HPDE6-E6E7 (cell line): ENCODE data around the gene MRPL42.
"Not testable (repeated sequence)": the region's sequence is repeated elsewhere in the genome, so short reads cannot be mapped to it uniquely, and the experiment has no call there.

Experiments
- DNase-seq: peaks from one replicate; pipeline ENCODE4 v3.0.0; 2011; ENCODE audit warnings: missing footprints; ENCODE audit errors: extremely low spot score

MRPL42 gene

DNA sequence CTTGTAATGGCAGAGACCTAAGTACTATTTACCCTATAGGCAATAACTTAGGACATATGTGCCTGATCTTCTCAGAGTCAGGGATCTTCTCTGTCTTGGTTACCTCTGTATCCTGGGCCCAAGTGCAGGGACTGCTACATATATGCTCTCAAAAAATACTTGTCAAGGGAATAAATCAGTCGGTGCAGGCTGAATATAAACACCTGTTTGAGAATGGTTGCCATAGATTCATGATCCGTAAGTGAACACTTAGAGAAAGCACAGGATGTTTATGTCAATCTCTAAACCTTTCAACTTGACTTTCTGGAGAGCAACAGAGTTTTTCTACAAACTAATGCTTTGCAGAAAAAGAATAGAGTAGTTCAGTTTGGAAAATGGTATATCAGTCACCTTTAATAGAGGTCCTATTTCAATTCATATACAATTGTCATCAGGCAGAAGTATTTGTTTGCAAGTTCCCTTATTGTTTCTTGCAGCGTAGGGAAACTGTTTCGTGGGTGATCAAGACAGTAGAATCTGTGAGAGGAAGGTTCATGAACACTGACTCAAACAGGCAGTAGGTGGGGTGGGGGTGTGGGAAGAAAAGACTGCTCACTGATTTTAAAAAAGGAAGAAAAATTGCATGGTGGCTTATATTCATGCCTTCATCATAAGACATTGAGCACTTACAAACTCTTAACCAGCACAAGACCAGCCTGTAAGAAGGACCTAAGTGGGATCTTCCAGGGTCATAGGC lies 19.6 kb upstream of the MRPL42 start:
- DNase-seq = no peak

DNA sequence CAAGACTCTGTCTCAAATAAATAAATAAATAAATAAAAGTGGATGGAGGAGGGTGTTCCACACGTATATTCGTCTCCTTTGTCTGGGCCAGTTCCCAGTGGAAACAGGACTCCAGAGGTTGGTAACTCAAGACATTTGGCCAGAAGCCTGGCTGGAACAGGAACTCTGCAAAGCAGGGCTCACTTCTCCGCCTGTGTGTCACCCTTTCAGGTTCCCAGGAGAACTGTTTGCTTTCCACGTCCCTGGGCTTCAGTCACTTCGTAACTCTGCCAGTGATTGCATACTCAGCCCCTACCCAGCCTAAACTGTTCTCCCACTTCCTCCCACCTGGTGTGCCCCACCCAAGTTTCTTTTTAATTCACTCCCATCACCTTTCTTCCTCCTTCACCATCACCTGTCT lies 18.5 kb upstream of the MRPL42 start:
- DNase-seq = no peak

DNA sequence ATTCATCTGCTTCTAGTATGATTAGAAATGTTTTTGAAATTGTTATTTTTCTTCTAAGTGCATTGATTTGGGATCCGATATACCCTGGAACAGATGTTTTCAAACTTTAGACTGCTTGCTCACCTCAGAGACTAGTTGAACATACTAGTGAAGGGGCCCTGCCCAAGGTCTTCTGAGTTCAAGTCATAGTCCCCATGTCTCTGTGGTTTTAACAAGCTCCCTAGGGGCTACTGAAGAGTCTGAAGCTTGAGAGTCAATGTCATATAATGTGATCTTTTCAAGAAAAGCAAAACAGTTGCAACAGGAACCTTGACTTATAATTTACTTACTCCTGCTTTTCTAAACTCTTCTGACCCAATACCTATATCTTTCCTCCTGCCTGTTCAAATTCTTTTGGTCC lies 18.0 kb upstream of the MRPL42 start:
- DNase-seq = no peak

DNA sequence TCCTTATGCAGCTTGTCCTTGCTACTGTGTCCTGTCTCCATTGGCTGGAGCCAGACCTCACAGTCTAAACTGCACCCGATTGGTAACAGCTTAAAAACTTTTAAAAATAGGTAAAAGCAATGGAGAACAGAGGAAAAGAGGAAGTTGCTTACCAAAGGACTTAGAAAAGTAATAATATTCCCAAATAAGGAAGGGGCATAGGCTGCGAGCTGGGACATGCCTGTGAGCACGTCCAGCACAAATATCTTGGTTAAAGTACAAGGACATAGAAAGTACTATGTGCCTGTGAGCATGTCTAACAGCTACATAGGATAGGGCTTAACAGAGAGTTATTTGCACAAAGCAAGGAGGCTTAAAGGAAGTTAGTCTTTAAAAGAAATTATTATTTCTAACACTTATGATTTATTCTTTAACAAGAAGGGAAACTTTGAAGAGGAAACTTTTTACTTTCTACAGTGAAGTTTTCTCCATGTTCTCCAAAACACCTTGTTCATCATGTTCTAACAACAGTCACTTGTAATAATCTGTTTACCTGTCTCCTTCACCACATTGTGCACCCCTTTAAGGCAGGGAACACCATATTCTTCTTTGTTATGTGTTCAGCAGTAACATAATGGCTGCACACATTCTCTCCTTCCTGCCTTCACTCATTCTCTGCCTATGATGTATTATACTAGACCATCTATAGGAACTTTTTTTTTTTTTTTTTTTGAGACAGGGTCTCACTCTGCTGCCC lies 15.7 kb upstream of the MRPL42 start:
- no peak for DNase-seq

DNA sequence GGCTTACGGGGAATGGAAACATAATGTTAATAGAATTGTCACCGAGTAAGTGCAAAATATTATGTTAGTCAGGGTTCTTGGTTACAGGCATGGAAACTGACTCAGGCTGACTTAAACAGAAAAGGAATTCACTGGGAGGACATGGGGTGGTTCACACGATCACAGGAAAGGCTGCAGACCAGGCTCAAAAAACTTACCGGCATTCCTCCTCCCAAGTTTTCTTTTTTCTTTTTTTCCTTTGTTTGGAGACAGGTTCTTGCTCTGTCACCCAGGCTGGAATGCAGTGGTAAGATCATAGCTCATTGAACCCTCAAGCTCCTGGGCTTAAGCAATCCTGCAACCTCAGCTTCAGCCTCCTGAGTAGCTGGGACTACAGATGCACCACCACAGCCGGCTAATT lies 13.7 kb upstream of the MRPL42 start:
- DNase-seq = no peak

DNA sequence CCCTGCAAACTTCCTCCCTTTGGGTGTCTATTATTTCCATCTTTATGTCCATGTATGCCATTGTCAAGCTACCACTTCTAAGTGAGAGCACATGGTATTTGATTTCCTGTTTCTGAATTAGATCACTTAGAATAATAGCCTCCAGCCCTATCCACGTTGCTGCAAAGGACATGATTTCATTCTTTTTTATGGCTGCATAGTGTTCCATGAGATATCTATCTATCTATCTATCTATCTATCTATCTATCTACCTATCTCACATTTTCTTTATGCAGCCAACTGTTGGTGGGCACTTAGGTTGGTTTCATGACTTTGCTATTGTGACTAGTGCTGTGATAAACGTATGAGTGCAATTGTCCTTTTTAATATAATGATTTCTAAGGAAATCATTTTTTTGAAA lies 11.2 kb upstream of the MRPL42 start:
- no peak for DNase-seq

DNA sequence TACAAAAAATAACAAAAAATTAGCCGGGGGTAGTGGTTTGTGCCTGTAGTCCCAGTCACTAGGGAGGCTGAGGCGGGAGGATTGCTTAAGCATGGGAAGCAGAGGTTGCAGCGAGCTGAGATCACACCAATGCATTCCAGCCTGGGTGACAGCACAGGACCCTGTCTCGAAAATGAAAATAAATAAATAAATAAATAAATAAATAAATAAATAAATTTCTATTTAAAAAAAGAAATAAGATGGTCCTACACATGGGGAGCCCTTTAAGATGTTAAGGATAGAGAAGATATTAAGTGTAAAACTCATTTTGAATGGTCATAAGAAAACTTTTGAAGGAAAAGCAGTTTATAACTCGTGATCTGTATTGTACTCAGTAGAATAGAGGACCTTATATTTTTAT lies 8.2 kb upstream of the MRPL42 start:
- no peak for DNase-seq

DNA sequence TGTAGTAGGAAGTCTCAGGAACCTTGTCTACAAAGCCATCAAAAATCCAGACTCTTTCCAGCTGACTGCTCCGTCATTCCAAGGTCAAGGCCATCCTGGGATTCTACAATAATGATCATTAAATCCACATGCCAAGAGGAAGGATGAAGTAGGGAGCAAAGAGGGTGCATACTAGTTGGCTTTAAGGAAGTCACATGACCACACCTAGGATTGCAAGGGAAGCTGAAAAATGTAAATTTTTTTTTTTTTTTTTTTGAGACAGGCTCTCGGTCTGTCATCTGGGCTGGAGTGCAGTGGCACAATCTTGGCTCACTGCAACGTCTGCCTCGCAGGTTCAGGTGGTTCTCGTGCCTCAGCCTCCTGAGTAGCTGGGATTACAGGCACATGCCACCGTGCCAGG lies 7.3 kb upstream of the MRPL42 start:
- no peak for DNase-seq

DNA sequence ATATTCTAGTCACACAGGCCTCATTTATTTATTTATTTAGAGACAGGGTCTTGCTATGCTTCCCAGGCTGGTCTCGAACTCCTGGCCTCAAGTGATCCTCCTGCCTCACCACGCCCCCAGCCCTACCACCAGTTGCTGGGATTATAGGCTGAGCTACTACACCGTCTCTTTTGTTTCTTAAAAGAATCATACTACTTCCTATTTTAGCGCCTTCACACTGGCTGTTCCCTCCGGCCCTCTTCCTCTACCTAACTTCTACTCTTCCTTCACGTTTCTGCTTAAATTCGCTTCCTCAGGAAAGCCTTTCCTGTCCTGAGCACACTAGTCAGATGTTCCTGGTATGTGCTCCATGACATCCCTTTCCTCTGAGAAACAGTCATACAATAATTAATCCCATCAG lies 6.4 kb upstream of the MRPL42 start:
- no peak for DNase-seq

DNA sequence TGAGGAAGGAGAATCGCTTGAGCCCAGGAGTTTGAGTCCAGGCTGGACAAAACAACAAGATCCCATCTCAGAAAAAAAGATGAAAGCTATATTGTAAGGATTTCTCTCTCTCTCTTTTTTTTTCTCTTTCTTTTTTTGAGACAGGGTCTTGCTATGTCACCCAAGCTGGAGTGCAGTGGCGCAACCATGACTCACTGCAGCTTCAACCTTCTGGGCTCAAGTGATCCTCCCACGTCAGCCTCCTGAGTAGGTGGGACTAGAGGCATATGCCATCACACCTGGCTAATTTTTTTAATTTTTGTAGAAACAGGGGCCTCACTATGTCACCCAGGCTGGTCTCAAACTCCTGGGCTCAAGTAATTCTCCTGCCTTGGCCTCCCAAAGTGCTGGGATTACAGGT lies 5.8 kb upstream of the MRPL42 start:
- DNase-seq = no peak

DNA sequence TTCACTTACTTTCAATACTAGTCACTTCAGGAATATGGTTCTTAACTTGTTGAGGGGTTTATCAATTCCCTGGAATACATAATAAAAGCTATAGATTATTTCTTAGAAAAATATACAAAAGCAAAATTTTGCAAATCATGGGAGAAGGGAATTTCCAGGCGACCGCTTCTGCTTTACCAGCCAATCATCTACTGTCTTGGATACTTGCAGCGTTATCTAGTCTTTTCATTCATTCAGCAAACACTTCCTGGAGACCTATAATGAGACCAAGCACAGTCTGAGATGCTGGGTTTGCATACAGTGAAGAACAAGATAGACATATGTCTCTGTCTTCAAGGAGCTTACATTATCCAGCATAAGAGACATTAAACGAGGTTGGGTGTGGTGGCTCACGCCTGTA lies 1.5 kb upstream of the MRPL42 start:
- DNase-seq = no peak

DNA sequence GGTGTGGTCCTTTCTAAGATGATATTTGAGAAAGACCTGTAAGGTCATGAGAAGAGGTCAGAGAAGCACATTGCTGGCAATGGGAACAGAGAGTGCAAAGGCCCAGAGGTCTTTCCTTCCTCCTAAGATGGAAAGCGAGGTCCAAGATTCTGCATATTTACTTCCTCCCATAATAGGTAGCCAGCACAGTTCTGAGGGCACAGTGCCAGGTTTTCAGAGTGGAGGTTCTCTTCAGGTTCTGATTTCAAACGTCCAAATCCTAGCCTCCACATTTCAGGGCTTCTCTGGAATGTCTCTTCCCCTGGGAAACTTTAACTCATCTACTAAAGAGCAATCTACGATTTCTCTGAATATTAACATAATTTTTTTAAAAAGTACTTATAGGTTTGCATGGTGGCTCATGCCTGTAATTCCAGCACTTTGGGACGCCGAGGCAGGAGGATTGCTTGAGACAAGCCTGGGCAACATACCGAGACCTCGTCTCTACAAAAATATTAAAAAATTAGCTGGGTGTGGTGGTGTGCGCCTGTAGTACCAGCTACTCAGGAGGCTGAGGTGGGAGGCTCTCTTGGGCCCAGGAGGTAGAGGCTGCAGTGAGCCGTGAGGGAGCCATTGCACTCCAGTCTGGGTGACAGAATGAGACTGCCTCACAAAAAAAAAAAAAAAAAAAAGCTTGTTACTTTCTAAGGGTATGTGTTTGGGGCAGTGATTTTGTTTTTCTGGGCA lies 526 bp upstream of the MRPL42 start:
- DNase-seq = no peak

DNA sequence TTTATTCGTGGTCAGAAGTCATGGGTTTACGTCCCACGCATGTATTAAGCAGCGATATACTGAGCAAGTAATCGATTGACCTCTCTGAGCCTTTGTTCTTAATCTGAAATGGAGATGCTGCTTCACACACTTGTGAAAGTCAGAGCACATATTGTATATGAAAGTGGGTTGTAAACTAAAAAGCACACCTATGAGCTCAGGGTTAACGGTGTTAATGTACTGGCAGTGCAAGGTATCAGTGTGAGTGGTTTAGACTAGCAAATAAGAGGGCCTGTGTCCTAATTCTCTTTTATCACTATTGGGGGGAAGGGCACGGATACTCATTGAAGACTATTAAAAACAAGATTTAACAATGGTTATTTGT lies 676 bp downstream of the MRPL42 start:
- DNase-seq = no peak

DNA sequence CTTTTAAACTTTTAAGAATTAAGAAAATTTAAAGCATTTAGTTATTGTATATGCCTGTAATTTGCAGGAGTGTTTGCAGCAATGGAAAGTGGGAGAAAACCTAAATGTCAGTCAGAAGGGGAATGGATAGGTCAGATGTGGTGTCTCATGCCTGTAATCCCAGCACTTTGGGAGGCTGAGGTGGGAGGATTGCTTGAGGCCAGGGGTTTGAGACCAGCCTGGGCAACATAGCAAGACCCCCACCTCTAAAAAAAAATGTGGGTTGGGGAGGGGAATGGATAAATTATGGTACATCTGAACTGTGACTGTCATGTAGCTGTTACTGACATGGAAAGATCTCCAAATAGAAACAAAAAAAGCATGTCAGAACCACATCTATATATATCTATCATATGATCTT lies 2.1 kb downstream of the MRPL42 start:
- DNase-seq = no peak

DNA sequence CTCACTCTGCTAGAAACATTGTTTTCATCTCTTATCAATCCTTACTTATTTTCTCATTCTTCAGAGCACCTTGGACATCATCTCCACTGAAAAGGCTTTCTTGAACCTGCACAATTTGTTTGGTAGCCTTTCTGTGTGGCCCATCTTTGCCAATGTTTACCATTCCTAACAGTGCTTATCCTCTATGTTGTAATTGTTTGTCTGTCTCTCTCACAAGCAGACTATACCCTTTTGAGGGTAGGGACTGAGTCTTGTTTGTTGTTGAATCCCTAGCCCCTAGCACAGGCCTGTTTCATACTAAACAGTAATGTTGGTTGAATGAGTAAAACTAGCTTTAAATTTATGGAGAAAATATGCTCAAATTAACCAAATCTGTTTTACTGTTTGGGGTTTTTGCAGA lies 9.2 kb downstream of the MRPL42 start:
- no peak for DNase-seq

DNA sequence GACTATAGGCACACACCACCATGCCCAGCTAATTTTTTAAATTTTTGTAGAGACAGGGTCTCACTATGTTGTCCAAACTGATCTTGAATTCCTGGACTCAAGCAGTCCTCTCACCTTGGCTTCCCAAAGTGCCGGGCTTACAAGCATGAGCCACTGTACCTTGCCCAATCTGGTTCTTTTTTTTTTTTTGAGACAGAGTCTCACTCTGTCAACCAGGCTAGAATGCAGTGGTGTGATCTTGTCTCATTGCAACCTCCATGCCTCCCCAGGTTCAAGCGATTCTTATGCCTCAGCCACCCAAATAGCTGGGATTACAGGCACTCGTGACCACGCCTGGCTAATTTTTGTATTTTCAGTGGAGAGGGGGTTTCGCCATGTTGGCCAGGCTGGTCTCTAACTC lies 15.4 kb downstream of the MRPL42 start:
- no peak for DNase-seq

DNA sequence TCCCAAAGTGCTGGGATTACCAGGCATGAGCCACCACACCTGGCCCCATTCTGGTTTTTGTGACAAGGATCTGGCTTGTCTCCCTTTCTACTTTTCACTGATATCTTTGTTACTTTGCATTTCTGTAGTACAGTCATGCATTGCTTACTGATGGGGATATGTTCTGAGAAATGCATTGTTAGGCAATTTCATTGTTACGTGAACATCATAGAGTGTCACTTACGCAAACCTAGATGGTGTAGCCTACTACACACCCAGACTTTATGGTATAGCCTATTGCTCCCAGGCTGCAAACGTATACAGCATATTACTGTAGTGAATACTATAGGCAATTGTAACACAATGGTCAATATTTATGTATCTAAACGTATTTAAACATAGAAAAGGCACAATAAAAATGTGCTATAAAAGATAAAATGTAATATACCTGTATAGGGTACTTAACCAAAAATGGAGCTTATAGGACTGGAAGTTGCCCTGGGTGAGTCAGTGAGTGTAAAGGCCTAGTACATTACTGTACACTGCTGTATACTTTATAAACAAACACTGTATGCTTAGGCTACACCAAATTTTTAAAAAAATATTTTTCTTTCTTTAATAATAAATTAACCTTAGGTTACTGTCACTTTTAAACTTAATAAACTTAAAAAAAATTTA lies 16.0 kb downstream of the MRPL42 start:
- DNase-seq = no peak

DNA sequence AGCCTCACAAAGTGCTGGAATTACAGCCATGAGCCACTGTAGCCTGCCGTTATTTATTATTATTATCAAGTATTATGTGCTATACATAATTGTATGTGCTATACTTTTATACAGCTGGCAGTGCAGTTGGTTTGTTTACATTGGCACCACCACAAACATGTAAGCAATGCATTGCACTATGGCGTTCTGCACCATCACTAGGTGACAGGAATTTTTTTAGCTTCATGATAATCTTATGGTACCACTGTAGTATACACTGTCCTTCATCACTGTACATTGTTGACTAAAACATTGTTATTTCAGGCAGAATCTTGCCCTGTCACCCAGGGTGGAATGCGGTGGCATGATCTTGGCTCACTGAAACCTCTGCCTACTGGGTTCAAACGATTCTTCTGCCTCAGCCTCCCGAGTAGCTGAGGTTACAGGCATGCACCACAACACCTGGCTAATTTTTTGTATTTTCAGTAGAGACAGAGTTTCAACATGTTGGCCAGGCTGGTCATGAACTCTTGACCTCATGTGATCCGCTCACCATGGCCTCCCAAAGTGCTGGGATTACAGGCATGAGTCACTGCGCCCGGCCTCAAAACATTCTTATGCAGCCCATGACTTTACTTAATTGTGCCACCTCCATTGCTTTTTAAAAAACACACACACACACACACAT lies 17.1 kb downstream of the MRPL42 start:
- no peak for DNase-seq

DNA sequence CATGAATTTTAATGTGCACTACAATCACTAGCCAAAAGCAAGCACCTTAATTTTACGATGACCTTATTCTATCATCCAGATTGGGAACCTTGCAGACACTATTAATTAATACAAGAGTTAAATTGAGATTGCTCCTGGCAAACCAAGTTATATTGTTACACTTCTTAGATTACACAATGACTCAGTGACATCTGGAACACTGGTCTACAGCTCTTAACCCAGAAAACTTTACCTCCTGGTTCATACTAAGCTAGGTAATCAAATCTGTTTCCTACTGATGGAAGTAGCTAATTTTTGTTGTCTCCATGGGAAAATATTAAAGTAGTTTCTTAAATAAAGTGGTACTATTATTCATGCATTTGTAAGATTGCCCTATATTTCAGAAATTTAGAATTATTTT lies 25.5 kb downstream of the MRPL42 start:
- DNase-seq = not testable (repeated sequence)

DNA sequence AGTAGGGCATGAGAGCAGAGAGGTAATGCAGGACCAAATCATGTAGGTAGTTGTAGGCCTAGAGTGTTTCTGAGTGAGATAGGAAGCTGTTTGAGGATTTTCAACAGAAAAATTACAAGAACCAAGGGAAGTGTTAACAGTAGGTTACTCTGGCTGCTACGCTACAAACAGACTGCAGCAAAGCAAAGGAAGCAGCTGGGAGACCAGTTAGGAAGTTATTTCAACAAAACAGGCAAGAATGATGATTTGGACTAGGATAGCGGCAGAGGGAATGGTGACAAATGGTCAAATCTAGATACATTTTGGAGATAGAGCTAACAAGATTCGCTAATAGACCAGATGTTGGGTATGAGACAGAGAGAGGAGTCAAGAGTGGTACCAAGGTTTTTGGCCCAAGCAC lies 26.8 kb downstream of the MRPL42 start:
- no peak for DNase-seq

DNA sequence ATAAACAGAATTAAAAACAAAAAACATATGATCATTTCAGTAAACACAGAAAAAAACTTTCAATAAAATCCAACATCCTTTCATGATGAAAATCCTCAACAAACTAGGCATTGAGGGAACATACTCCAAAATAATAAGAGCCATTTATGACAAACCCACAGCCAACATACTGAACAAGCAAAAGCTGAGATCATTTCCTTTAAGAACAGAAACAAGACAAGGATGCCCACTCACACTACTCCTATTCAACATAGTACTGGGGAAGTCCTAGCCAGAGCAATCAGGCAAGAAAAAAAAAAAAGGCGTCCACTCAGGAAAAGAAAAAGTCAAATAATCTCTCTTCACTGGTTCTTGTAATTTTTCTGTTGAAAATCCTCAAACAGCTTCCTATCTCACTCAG lies 30.1 kb downstream of the MRPL42 start:
- DNase-seq = no peak

DNA sequence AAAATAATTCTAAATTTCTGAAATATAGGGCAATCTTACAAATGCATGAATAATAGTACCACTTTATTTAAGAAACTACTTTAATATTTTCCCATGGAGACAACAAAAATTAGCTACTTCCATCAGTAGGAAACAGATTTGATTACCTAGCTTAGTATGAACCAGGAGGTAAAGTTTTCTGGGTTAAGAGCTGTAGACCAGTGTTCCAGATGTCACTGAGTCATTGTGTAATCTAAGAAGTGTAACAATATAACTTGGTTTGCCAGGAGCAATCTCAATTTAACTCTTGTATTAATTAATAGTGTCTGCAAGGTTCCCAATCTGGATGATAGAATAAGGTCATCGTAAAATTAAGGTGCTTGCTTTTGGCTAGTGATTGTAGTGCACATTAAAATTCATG lies 31.5 kb downstream of the MRPL42 start:
- DNase-seq = not testable (repeated sequence)
